H1 (cell line): ENCODE results near the gene CXCL12. TPM values are rescaled to one million over a fixed set of nuclear protein-coding genes. Genes with fewer than 3 reads are reported as not detected.

ENCODE experiments used
- CTCF ChIA-PET: fragments of 300-600 bp; sonication (Branson Sonifier 250); formaldehyde crosslinking; loops from one replicate; lab custom pipeline; 2021; ENCODE audit not compliant: partially characterized antibody; lab: Charles Lee
- POLR2A ChIA-PET: fragments of 300-600 bp; sonication (Branson Sonifier 250); formaldehyde crosslinking; loops from one replicate; lab custom pipeline; 2021; ENCODE audit warnings: inconsistent platforms; ENCODE audit not compliant: partially characterized antibody; lab: Charles Lee
- DNase-seq, 2 experiments: peaks; one replicate each; pipeline versions ENCODE4 v3.0.0 to v3.0.0-alpha.2; 2010 to 2022; ENCODE audit warnings: low spot score in 2 of 2, low read depth in 1 of 2, mixed read lengths in 1 of 2
- FAIRE-seq: peaks from 2 replicates; lab custom pipeline; 2011; peaks lifted over from hg19 to GRCh38; lab: Jason Lieb, UNC
- H2AFZ ChIP-seq: 2 replicates; pipeline ENCODE4 v1.8.1; 2012; ENCODE audit warnings: low read length, inconsistent platforms
- H2AK5ac ChIP-seq: 2 replicates; pipeline ENCODE4 v1.6.1; 2013; ENCODE audit warnings: low read depth, low read length
- H2BK120ac ChIP-seq: replicated peaks from 2 replicates; pipeline ENCODE3; 2013; ENCODE audit warnings: low read depth, low read length, inconsistent platforms
- H2BK12ac ChIP-seq: 2 replicates; pipeline ENCODE4 v1.6.1; 2013; ENCODE audit warnings: low read depth, low read length
- H2BK15ac ChIP-seq: 2 replicates; pipeline ENCODE4 v1.6.1; 2013; ENCODE audit warnings: low read length
- H2BK20ac ChIP-seq: 2 replicates; pipeline ENCODE4 v1.6.1; 2013; ENCODE audit warnings: low read length
- H2BK5ac ChIP-seq: 2 replicates; pipeline ENCODE4 v1.6.1; 2013; ENCODE audit warnings: low read depth, low read length
- H3K14ac ChIP-seq: 2 replicates; pipeline ENCODE4 v1.6.1; 2013; ENCODE audit warnings: inconsistent platforms; ENCODE audit not compliant: insufficient read length
- H3K18ac ChIP-seq: 2 replicates; pipeline ENCODE4 v1.6.1; 2013; ENCODE audit warnings: low read length; ENCODE audit errors: extremely low read depth
- H3K23ac ChIP-seq: 2 replicates; pipeline ENCODE4 v1.6.1; 2013; ENCODE audit warnings: inconsistent platforms; ENCODE audit not compliant: insufficient read length
- H3K23me2 ChIP-seq: 2 replicates; pipeline ENCODE4 v1.6.1; 2013; ENCODE audit warnings: low read depth, low read length
- H3K27ac ChIP-seq: 2 replicates; pipeline ENCODE4 v1.6.1; 2011; ENCODE audit warnings: low read depth, low read length, inconsistent platforms
- H3K27me3 ChIP-seq, 4 experiments: replicated peaks in 1 of 4; 1 replicate in 1 of 4; 2 replicates in 3 of 4; pipeline versions ENCODE4 v1.6.1 to v1.8.1; 2011 to 2013; ENCODE audit warnings: low read length in 3 of 4, mild to moderate bottlenecking in 3 of 4, inconsistent platforms in 2 of 4, mixed read lengths in 2 of 4, moderate library complexity in 1 of 4; ENCODE audit not compliant: control insufficient read depth in 3 of 4, insufficient read depth in 3 of 4; ENCODE audit errors: extremely low read depth in 1 of 4
- H3K36me3 ChIP-seq, 4 experiments: 2 replicates each; pipeline versions ENCODE4 v1.6.1 to v1.8.1; 2011 to 2013; ENCODE audit warnings: mild to moderate bottlenecking in 4 of 4, low read length in 3 of 4, moderate library complexity in 2 of 4, control low read depth in 1 of 4, inconsistent platforms in 1 of 4; ENCODE audit not compliant: insufficient read depth in 4 of 4, control insufficient read depth in 2 of 4
- H3K4ac ChIP-seq: replicated peaks from 2 replicates; pipeline ENCODE3; 2013; ENCODE audit warnings: low read length, low read depth, mixed read lengths, inconsistent platforms; ENCODE audit not compliant: insufficient read length
- H3K4me1 ChIP-seq, 4 experiments: replicated peaks in 1 of 4; 1 replicate in 1 of 4; 2 replicates in 3 of 4; pipeline versions ENCODE4 v1.6.1 to v1.8.1; 2011 to 2013; ENCODE audit warnings: low read length in 3 of 4, inconsistent platforms in 2 of 4, mixed read lengths in 1 of 4; ENCODE audit not compliant: insufficient read depth in 4 of 4, control insufficient read depth in 3 of 4
- H3K4me2 ChIP-seq, 2 experiments: 2 replicates each; pipeline versions ENCODE4 v1.6.1 to v1.8.1; 2011 to 2013; ENCODE audit warnings: low read depth in 2 of 2, low read length in 2 of 2, control low read depth in 1 of 2, inconsistent platforms in 1 of 2, mild to moderate bottlenecking in 1 of 2; ENCODE audit not compliant: insufficient read depth in 1 of 2
- H3K4me3 ChIP-seq, 4 experiments: fragments of 200-600, 300-600 bp in 1 of 4; sonication (generic), shearing (Covaris generic), sonication (Bioruptor Twin) in 1 of 4; 2 replicates each; pipeline versions ENCODE4 v1.5.1 to v1.8.1; 2011 to 2016; ENCODE audit warnings: low read length in 4 of 4, low read depth in 3 of 4, control low read depth in 2 of 4, inconsistent platforms in 2 of 4, mild to moderate bottlenecking in 2 of 4, mixed read lengths in 1 of 4, moderate library complexity in 1 of 4; ENCODE audit not compliant: insufficient read depth in 2 of 4; ENCODE audit errors: extremely low read depth in 1 of 4
- H3K56ac ChIP-seq: replicated peaks from 2 replicates; pipeline ENCODE3; 2013; ENCODE audit warnings: low read depth, mild to moderate bottlenecking, mixed read lengths, low read length, inconsistent platforms; ENCODE audit not compliant: insufficient read length
- H3K79me1 ChIP-seq: 2 replicates; pipeline ENCODE4 v1.6.1; 2013; ENCODE audit warnings: low read depth, low read length, control low read depth
- H3K79me2 ChIP-seq, 2 experiments: 2 replicates each; pipeline versions ENCODE4 v1.6.1 to v1.8.1; 2012 to 2013; ENCODE audit warnings: low read length in 2 of 2, mild to moderate bottlenecking in 2 of 2, inconsistent platforms in 1 of 2; ENCODE audit not compliant: insufficient read depth in 2 of 2, control insufficient read depth in 1 of 2
- H3K9ac ChIP-seq, 4 experiments: replicated peaks in 1 of 4; 1 replicate in 1 of 4; 2 replicates in 3 of 4; pipeline versions ENCODE4 v1.6.1 to v1.8.1; 2011 to 2013; ENCODE audit warnings: low read depth in 3 of 4, low read length in 3 of 4, control low read depth in 2 of 4, mild to moderate bottlenecking in 2 of 4, moderate library complexity in 2 of 4, inconsistent platforms in 1 of 4; ENCODE audit errors: extremely low read depth in 1 of 4
- H3K9me3 ChIP-seq, 2 experiments: 2 replicates each; pipeline versions ENCODE4 v1.6.1 to v1.8.1; 2012 to 2013; ENCODE audit warnings: mild to moderate bottlenecking in 2 of 2, moderate library complexity in 2 of 2, control low read depth in 1 of 2, inconsistent platforms in 1 of 2, low read depth in 1 of 2, low read length in 1 of 2, mixed read lengths in 1 of 2; ENCODE audit not compliant: insufficient read depth in 2 of 2
- H4K20me1 ChIP-seq, 2 experiments: replicated peaks in 1 of 2; 2 replicates each; pipeline versions ENCODE3 to v1.8.1; 2011 to 2013; ENCODE audit warnings: inconsistent platforms in 2 of 2, low read length in 2 of 2, mild to moderate bottlenecking in 1 of 2; ENCODE audit not compliant: insufficient read depth in 2 of 2, control insufficient read depth in 1 of 2
- H4K5ac ChIP-seq: 2 replicates; pipeline ENCODE4 v1.6.1; 2013; ENCODE audit warnings: low read length, low read depth, mixed read lengths, inconsistent platforms; ENCODE audit not compliant: insufficient read length
- H4K8ac ChIP-seq: 2 replicates; pipeline ENCODE4 v1.8.0; 2013; ENCODE audit warnings: mild to moderate bottlenecking, moderate library complexity, low read length, inconsistent platforms; ENCODE audit not compliant: insufficient read depth; ENCODE audit errors: extremely low read depth
- H4K91ac ChIP-seq: replicated peaks from 2 replicates; pipeline ENCODE3; 2013; ENCODE audit warnings: low read length, mixed read lengths, inconsistent platforms; ENCODE audit not compliant: insufficient read length
- CHD1 ChIP-seq: IDR thresholded peaks from 2 replicates; pipeline ENCODE4 v1.6.1; 2012; ENCODE audit warnings: low read depth, low read length, improper control_type of control experiment
- EZH2 ChIP-seq: fragments of 200-600 bp; sonication (generic); IDR thresholded peaks from 2 replicates; pipeline ENCODE4 v1.7.1; 2012; ENCODE audit warnings: low read depth, mild to moderate bottlenecking, moderate library complexity, low read length, inconsistent platforms; ENCODE audit not compliant: severe bottlenecking
- KDM4A ChIP-seq: IDR thresholded peaks from one replicate; pipeline ENCODE4 v1.7.1; 2012; ENCODE audit warnings: low read depth, mild to moderate bottlenecking, moderate library complexity, low read length, inconsistent platforms; ENCODE audit not compliant: severe bottlenecking
- SIRT6 ChIP-seq: IDR thresholded peaks from one replicate; pipeline ENCODE4 v1.7.1; 2012; ENCODE audit warnings: low read length, inconsistent platforms
- SUZ12 ChIP-seq: fragments of 200-600 bp; sonication (generic); IDR thresholded peaks from 2 replicates; pipeline ENCODE4 v1.6.1; 2012; ENCODE audit warnings: mild to moderate bottlenecking, inconsistent platforms, low read length, moderate library complexity, mixed read lengths
- WGBS, 2 experiments: shearing (Covaris generic) in 1 of 2; methylation state at CpG; one replicate each; pipeline versions ENCODE4 v1.1.6 to v1.1.7; 2013 to 2015; ENCODE audit warnings: low lambda C conversion rate in 2 of 2, mixed read lengths in 2 of 2, inconsistent platforms in 1 of 2, low coverage in 1 of 2, missing lambda C conversion rate in 1 of 2; ENCODE audit not compliant: insufficient replicate concordance in 2 of 2, insufficient coverage in 1 of 2, insufficient read length in 1 of 2; ENCODE audit errors: extremely low coverage in 1 of 2, missing lambda C conversion rate in 1 of 2; 5-methylcytosine and 5-hydroxymethylcytosine counted together
- polyA plus RNA-seq, 7 experiments: library from polyadenylated mRNA; depleted of rRNA in 3 of 7; stranded (reverse) in 5 of 7; unstranded in 2 of 7; fragments of >200 nt in 5 of 7; fragments of 200-250 nt in 2 of 7; gene quantifications; 1 replicate in 5 of 7; 2 replicates in 1 of 7; 4 replicates in 1 of 7; pipeline versions ENCODE4 v1.2.1 to v1.2.3, GENCODE V29; 2011 to 2013; ENCODE audit warnings: missing spikeins in 2 of 7, mixed read lengths in 2 of 7
- total RNA-seq: library from RNA; stranded (reverse); fragmentation: NEBNext Ultra II Directional; extraction: Animal tissue kit (Norgen Biotek cat#: 25700); gene quantifications from 2 replicates; pipeline ENCODE4 v1.2.1, GENCODE V29; 2021
- TF ChIP-seq, protein P1 (sequence below), 3 experiments: IDR thresholded peaks; 1 replicate in 2 of 3; 2 replicates in 1 of 3; pipeline versions ENCODE4 v1.5.1 to v1.6.1; 2011; ENCODE audit warnings: low read length in 3 of 3, mild to moderate bottlenecking in 3 of 3, inconsistent platforms in 2 of 3, low read depth in 1 of 3, moderate library complexity in 1 of 3; ENCODE audit not compliant: insufficient read depth in 1 of 3; ENCODE audit errors: control extremely low read depth in 1 of 3

Gene CXCL12
- total and polyA plus RNA-seq, 2 of the 8 experiments (the other 6 are each of a cell fraction or from before 2014, with no cell fraction given), result 51.4 to 53.8 TPM

DNA sequence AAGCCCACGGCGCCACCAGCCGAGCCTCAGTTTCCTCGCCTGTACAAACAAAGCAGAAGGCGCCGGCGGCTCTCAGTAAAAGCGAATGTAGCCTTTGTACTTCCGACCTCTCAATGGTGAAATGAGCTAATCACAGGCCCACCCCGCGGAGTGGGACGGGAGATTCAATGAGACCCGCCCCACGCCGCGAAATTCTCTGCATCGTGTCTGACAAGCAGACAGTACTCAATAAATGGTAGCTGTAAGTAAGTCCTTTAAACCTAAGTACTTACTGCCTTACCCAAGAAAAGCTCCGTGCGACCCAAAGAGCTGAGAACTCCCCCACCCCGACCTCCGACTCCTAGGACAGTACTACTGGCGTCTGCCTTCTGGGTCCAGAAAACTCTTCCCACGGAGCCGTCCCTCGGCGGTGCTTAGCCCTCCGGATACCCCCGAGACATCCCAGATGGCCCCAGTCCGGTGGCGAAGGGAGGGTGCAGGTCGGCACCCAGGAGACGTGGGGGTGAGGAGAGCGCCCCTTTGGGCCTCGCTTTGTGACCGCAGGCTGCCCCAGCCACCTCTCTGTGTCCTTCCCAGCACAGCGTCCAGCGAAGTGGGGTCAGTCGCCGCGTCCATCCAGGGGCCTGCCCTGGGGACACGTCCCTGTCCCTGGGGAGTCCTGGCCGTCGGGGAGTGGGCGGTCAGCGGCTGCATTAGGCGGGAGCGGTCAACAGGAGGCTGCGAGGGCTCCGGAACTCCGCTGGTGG, 972 bp upstream of the CXCL12 start:
- H3K27ac ChIP-seq, result no peak overlapping the region
- no peak overlapping the region for H4K5ac ChIP-seq
- H3K4ac ChIP-seq, result peak overlapping the region; percentile 82
- no peak overlapping the region for H3K56ac ChIP-seq
- DNase-seq, result peak in 1 of 2 experiments; percentile 77
- H3K79me2 ChIP-seq, result peaks cover 0 to 34% of the 10 kb centered on the region in 2 experiments; a peak in 2 of 4 replicates
- no peak overlapping the region for H3K9ac ChIP-seq
- H4K8ac ChIP-seq, result peak overlapping the region; percentile 53; the same call in 1 of the 2 replicates
- no peak overlapping the region for H2BK120ac ChIP-seq
- H2BK12ac ChIP-seq, result peak overlapping the region; percentile 55; the same call in 1 of the 2 replicates
- H3K27me3 ChIP-seq, result peaks cover 2 to 33% (median 26%) of the 10 kb centered on the region in 4 experiments
- H3K14ac ChIP-seq, result no peak overlapping the region
- peak overlapping the region; percentile 39 to 83 (median 60) for H3K4me3 ChIP-seq
- POLR2A ChIA-PET, result interaction anchor here (0.7 to 1.5 kb wide), 6 partner anchors 15 to 75 kb away, joined by 3 to 9 read pairs (median 3); no protein-coding TSS in a partner anchor
- no peaks in the 10 kb centered on the region; a peak in 1 of 8 replicates for H3K36me3 ChIP-seq
- WGBS, 2 experiments, result 20% methylated on average over 44 of the region's 50 CpGs; no CpG with 5 or more reads in 1 of the 2 experiments
- peaks cover 0 to 11% of the 10 kb centered on the region in 2 experiments for H4K20me1 ChIP-seq
- H2BK5ac ChIP-seq, result no peak overlapping the region
- no peak overlapping the region for H2BK20ac ChIP-seq
- no peak for FAIRE-seq
- no peak overlapping the region for H2AFZ ChIP-seq
- H3K23ac ChIP-seq, result no peak overlapping the region
- peak overlapping the region; percentile 80 to 97 for H3K4me2 ChIP-seq
- TF ChIP-seq, protein P1, sequence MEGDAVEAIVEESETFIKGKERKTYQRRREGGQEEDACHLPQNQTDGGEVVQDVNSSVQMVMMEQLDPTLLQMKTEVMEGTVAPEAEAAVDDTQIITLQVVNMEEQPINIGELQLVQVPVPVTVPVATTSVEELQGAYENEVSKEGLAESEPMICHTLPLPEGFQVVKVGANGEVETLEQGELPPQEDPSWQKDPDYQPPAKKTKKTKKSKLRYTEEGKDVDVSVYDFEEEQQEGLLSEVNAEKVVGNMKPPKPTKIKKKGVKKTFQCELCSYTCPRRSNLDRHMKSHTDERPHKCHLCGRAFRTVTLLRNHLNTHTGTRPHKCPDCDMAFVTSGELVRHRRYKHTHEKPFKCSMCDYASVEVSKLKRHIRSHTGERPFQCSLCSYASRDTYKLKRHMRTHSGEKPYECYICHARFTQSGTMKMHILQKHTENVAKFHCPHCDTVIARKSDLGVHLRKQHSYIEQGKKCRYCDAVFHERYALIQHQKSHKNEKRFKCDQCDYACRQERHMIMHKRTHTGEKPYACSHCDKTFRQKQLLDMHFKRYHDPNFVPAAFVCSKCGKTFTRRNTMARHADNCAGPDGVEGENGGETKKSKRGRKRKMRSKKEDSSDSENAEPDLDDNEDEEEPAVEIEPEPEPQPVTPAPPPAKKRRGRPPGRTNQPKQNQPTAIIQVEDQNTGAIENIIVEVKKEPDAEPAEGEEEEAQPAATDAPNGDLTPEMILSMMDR (IDR thresholded peaks at IDR 0.05; ENCODE audit: control extremely low read depth in 1 of 3, insufficient read depth in 1 of 3, low read depth in 1 of 3, low read length in 3 of 3), result peak in 2 of 3 experiments; percentile 22 to 24; a peak in 2 of 4 replicates
- TF ChIP-seq SIRT6 (no peak), KDM4A (peak; percentile 3), CHD1 (no peak), SUZ12 (peak; percentile 42; the same call in 1 of the 2 replicates), EZH2 (peak; percentile 58)
- no peak overlapping the region for H2AK5ac ChIP-seq
- H4K91ac ChIP-seq, result peak overlapping the region; percentile 87
- H3K9me3 ChIP-seq, result no peaks in the 10 kb centered on the region; a peak in 1 of 4 replicates
- peaks cover 4% of the 10 kb centered on the region for H3K79me1 ChIP-seq
- peaks cover 6 to 38% (median 23%) of the 10 kb centered on the region in 4 experiments for H3K4me1 ChIP-seq
- H3K23me2 ChIP-seq, result peaks cover 34% of the 10 kb centered on the region; the same call in 1 of the 2 replicates
- H2BK15ac ChIP-seq, result peak overlapping the region; percentile 81; the same call in 1 of the 2 replicates
- CTCF ChIA-PET, result interaction anchor here (0.7 to 3.6 kb wide), 36 partner anchors 11 to 712 kb away, joined by 3 to 32 read pairs (median 4); no protein-coding TSS in a partner anchor
- H3K18ac ChIP-seq, result peak overlapping the region; percentile 83
